Measurements from ENCODE around the gene GPR132. TPM values are rescaled to one million over a fixed set of nuclear protein-coding genes. Genes with fewer than 3 reads are reported as not detected.
A peak's percentile ranks its signal among the peaks of the same experiment; 100 is the strongest.

GPR132 gene
- total RNA-seq, 2 donors from 2014 or later: 0.27 to 3.3 TPM

- no peak overlapping the region for H3K4me3 Mint-ChIP-seq
- no peak for DNase-seq
- no peaks in the 10 kb centered on the region for H3K27me3 Mint-ChIP-seq (ENCODE audit: insufficient read depth)
- H3K27ac Mint-ChIP-seq: no peak overlapping the region
- Histone ChIP-seq H3K9ac (ENCODE audit: extremely low read depth, low read length, poor library complexity, severe bottlenecking) (no peak overlapping the region), H3K27me3 (ENCODE audit: control insufficient read depth, insufficient read depth, low read length, poor library complexity, severe bottlenecking) (no peaks in the 10 kb centered on the region), H3K4me1 (ENCODE audit: control insufficient read depth, insufficient read depth, low read length) (peaks cover 5% of the 10 kb centered on the region), H3K36me3 (ENCODE audit: control insufficient read depth, insufficient read depth, low read length) (no peaks in the 10 kb centered on the region), H3K27ac (ENCODE audit: low read depth, low read length) (no peak overlapping the region), H3K9me3 (ENCODE audit: control insufficient read depth, low read length) (no peaks in the 10 kb centered on the region), H3K4me3 (ENCODE audit: low read length) (no peak overlapping the region)
- no peak for TF ChIP-seq CTCF (conservative IDR thresholded peaks at IDR 0.05)
- H3K4me1 Mint-ChIP-seq: peaks cover 7% of the 10 kb centered on the region
- no peaks in the 10 kb centered on the region for H3K36me3 Mint-ChIP-seq (ENCODE audit: low read depth)
- 90 to 98% methylated on average over 7 to 14 of the region's 14 CpGs for WGBS, 2 experiments (ENCODE audit: insufficient coverage in 1 of 2, insufficient read length in 1 of 2)
- no peaks in the 10 kb centered on the region for H3K9me3 Mint-ChIP-seq
These were observed 6.7 kb downstream of the GPR132 start for GRCh38 chr14:105058521-105059034.

DNA sequence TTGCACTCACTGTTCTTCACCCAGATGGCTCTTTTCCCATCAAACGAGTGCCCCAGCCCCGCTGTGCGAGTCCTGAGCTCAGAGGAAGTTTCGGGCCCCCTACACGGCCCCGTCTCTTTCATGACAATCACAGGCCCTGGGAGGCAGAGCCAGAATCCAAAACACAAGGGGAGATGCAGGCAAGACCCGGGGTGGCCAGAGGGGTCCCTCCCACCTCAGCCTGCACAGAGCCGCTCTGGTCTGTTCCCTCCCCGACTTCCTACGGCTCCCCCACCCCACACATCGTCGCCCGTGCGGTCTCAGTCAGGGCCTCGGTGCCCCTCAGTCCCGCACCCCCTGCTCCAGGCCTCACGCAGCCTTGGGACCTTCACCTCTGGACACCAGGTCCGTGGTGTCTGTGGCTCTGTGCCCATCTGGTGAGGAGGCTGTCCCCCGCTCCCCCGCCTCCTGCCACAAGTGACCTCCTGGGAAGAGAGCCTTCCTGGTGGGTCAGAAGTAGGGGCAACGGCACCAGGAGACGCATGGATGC lies 8.9 kb downstream of the GPR132 start:
- peak; percentile 65 for DNase-seq
- Mint-ChIP-seq H3K4me3 (no peak overlapping the region), H3K27ac (no peak overlapping the region), H3K27me3 (ENCODE audit: insufficient read depth) (no peaks in the 10 kb centered on the region), H3K9me3 (no peaks in the 10 kb centered on the region), H3K4me1 (peaks cover 7% of the 10 kb centered on the region), H3K36me3 (ENCODE audit: low read depth) (no peaks in the 10 kb centered on the region)
- Histone ChIP-seq H3K4me1 (ENCODE audit: control insufficient read depth, insufficient read depth, low read length) (peaks cover 5% of the 10 kb centered on the region), H3K27ac (ENCODE audit: low read depth, low read length) (no peak overlapping the region), H3K9ac (ENCODE audit: extremely low read depth, low read length, poor library complexity, severe bottlenecking) (no peak overlapping the region), H3K9me3 (ENCODE audit: control insufficient read depth, low read length) (no peaks in the 10 kb centered on the region), H3K4me3 (ENCODE audit: low read length) (no peak overlapping the region), H3K36me3 (ENCODE audit: control insufficient read depth, insufficient read depth, low read length) (no peaks in the 10 kb centered on the region), H3K27me3 (ENCODE audit: control insufficient read depth, insufficient read depth, low read length, poor library complexity, severe bottlenecking) (no peaks in the 10 kb centered on the region)
- no peak for TF ChIP-seq CTCF (conservative IDR thresholded peaks at IDR 0.05)
- 70 to 76% methylated on average over 11 to 22 of the region's 22 CpGs for WGBS, 2 experiments (ENCODE audit: insufficient coverage in 1 of 2, insufficient read length in 1 of 2)

- Mint-ChIP-seq H3K27ac (no peak overlapping the region), H3K27me3 (ENCODE audit: insufficient read depth) (no peaks in the 10 kb centered on the region), H3K36me3 (ENCODE audit: low read depth) (no peaks in the 10 kb centered on the region), H3K4me1 (peaks cover 7% of the 10 kb centered on the region), H3K4me3 (no peak overlapping the region), H3K9me3 (no peaks in the 10 kb centered on the region)
- TF ChIP-seq CTCF (conservative IDR thresholded peaks at IDR 0.05): no peak
- H3K27ac ChIP-seq (ENCODE audit: low read depth, low read length): no peak overlapping the region
- H3K36me3 ChIP-seq (ENCODE audit: control insufficient read depth, insufficient read depth, low read length): no peaks in the 10 kb centered on the region
- H3K4me3 ChIP-seq (ENCODE audit: low read length): no peak overlapping the region
- peak; percentile 49 for DNase-seq
- no peaks in the 10 kb centered on the region for H3K9me3 ChIP-seq (ENCODE audit: control insufficient read depth, low read length)
- 85 to 88% methylated on average over 17 to 33 of the region's 33 CpGs for WGBS, 2 experiments (ENCODE audit: insufficient coverage in 1 of 2, insufficient read length in 1 of 2)
- no peak overlapping the region for H3K9ac ChIP-seq (ENCODE audit: extremely low read depth, low read length, poor library complexity, severe bottlenecking)
- H3K27me3 ChIP-seq (ENCODE audit: control insufficient read depth, insufficient read depth, low read length, poor library complexity, severe bottlenecking): no peaks in the 10 kb centered on the region
- H3K4me1 ChIP-seq (ENCODE audit: control insufficient read depth, insufficient read depth, low read length): peaks cover 5% of the 10 kb centered on the region
These were observed 9.4 kb downstream of the GPR132 start for GRCh38 chr14:105055736-105056302.
